GM18499 (cell line): ENCODE data around the gene TFDP1.

Experiments used
- ATAC-seq: cut with Tn5 transposase; IDR thresholded peaks from one replicate; pipeline ENCODE4 v1.9.1; 2021; ENCODE audit warnings: moderate number of reproducible peaks; ENCODE audit not compliant: insufficient read depth, unreplicated experiment

TFDP1 gene

DNA sequence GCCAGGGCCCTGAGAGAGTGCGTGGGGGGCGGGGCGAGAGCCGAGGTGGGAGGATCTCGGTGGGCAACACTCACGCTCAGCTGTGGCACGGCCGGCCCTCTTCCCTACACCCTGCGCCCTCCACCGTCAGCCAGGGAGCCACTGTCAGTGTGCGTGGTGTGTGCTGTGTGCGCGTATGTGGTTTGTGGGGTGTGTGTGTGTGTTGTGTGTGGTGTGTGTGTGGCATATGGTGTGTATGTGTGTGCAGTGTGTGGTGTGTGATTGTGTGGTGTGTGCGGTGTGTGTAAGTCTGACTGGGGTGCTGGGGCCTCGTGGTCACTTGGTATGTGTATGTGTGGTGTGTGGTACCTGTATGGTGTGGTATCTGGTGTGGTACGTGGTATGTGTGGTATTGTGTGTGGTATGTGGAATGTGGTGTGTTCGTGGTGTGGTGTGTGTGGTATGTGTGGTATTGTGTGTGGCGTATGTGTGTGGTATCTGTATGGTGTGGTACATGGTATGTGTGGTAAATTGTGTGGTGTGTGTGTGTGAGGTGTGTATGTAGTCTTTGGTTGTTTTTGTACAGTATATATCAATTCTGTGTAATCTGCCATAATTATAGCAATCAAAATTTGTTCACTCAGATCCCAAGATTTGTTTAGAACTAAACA is 87.6 kb downstream of the TFDP1 start:
- ATAC-seq: no peak
